NT2/D1 (cell line): ENCODE measurements around the gene MBD2.

Source experiments
- DNase-seq: peaks from one replicate; pipeline ENCODE4 v3.0.0-alpha.2; 2011; ENCODE audit warnings: low read depth, low spot score
- H3K27me3 ChIP-seq: 2 replicates; pipeline ENCODE4 v1.6.0; 2011; ENCODE audit warnings: mild to moderate bottlenecking; ENCODE audit not compliant: insufficient read length, insufficient read depth
- H3K36me3 ChIP-seq: 2 replicates; pipeline ENCODE4 v1.6.1; 2011; ENCODE audit warnings: mild to moderate bottlenecking, low read length, mixed read lengths; ENCODE audit not compliant: insufficient read depth, insufficient read length
- H3K4me1 ChIP-seq: 2 replicates; pipeline ENCODE4 v1.5.1; 2011; ENCODE audit not compliant: insufficient read depth, insufficient read length
- H3K4me3 ChIP-seq: 2 replicates; pipeline ENCODE4 v1.5.1; 2011; ENCODE audit warnings: low read depth; ENCODE audit not compliant: insufficient read length
- H3K9ac ChIP-seq: 2 replicates; pipeline ENCODE4 v1.6.0; 2011; ENCODE audit warnings: low read depth; ENCODE audit not compliant: insufficient read length
- H3K9me3 ChIP-seq: 2 replicates; pipeline ENCODE4 v1.5.1; 2011; ENCODE audit warnings: mild to moderate bottlenecking, low read length; ENCODE audit not compliant: insufficient read depth
- SUZ12 ChIP-seq: IDR thresholded peaks from 2 replicates; pipeline ENCODE4 v1.6.1; 2011; ENCODE audit not compliant: insufficient read length, insufficient read depth; ENCODE audit errors: extremely low read depth
- YY1 ChIP-seq: IDR thresholded peaks from 2 replicates; pipeline ENCODE4 v1.6.1; 2011; ENCODE audit not compliant: insufficient read length, insufficient read depth
- ZNF274 ChIP-seq: IDR thresholded peaks from 2 replicates; pipeline ENCODE4 v1.6.1; 2011; ENCODE audit warnings: mild to moderate bottlenecking, low read depth, low read length

The MBD2 gene

GRCh38 chr18:54241483-54241882, 17.0 kb upstream of the MBD2 start:
- no peak for DNase-seq
- H3K27me3 ChIP-seq: no peaks in the 10 kb centered on the region
- TF ChIP-seq ZNF274: no peak
- TF ChIP-seq SUZ12: no peak
- TF ChIP-seq YY1: no peak
- no peak overlapping the region for H3K4me3 ChIP-seq
- H3K4me1 ChIP-seq: no peaks in the 10 kb centered on the region
- H3K9me3 ChIP-seq: peaks cover 9% of the 10 kb centered on the region; the same call in 1 of the 2 replicates
- no peaks in the 10 kb centered on the region for H3K36me3 ChIP-seq
- no peak overlapping the region for H3K9ac ChIP-seq

DNA sequence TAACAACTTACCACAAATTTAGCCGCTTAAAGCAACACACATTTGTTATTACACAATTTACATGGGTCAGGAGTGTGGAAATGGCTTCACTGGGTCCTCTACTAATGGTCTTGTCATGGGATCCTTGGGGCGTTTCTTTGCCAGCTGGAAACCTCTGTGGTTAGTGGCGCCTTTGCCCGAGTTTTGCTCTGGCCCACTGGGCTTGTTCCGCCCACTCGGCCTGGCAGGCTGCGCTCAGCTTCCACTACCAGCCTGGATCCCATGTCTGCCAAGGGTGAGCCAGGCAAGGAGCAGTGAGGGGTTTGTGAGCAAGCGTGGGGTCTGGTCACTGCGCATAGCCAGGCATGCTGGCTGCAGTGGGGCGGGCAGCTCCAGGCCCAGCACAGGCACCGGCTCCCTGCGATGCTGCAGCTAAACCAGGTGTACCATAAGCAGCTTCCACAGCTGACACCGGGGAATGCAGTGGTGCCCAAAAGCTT, 16.2 kb upstream of the MBD2 start:
- Histone ChIP-seq H3K4me3 (no peak overlapping the region), H3K9ac (no peak overlapping the region), H3K4me1 (no peaks in the 10 kb centered on the region), H3K27me3 (no peaks in the 10 kb centered on the region), H3K9me3 (peaks cover 9% of the 10 kb centered on the region; the same call in 1 of the 2 replicates), H3K36me3 (no peaks in the 10 kb centered on the region)
- no peak for DNase-seq
- TF ChIP-seq YY1: no peak
- no peak for TF ChIP-seq SUZ12
- TF ChIP-seq ZNF274: no peak

DNA sequence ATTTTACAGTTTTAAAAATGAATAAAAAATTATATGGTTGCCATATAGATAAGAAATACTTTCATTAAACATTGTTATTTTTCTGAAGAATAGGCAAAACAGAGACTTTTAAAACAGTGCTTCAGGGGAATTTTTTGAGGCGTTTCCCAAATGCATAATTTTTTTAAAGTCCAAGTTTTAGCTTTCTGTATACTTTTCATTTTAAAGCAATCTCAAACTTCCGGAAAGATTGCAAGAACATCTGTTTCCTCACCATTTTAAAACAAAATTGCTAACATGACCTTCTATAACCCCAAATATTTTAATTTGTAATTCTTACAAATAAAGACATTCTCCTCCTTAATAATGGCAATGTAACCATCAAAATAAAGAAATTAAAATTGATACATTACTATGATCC, 15.1 kb upstream of the MBD2 start:
- H3K4me3 ChIP-seq: no peak overlapping the region
- H3K4me1 ChIP-seq: no peaks in the 10 kb centered on the region
- no peak overlapping the region for H3K9ac ChIP-seq
- TF ChIP-seq ZNF274 (no peak), SUZ12 (no peak), YY1 (no peak)
- H3K36me3 ChIP-seq: no peaks in the 10 kb centered on the region
- no peak for DNase-seq
- no peaks in the 10 kb centered on the region for H3K27me3 ChIP-seq
- peaks cover 9% of the 10 kb centered on the region; the same call in 1 of the 2 replicates for H3K9me3 ChIP-seq

DNA sequence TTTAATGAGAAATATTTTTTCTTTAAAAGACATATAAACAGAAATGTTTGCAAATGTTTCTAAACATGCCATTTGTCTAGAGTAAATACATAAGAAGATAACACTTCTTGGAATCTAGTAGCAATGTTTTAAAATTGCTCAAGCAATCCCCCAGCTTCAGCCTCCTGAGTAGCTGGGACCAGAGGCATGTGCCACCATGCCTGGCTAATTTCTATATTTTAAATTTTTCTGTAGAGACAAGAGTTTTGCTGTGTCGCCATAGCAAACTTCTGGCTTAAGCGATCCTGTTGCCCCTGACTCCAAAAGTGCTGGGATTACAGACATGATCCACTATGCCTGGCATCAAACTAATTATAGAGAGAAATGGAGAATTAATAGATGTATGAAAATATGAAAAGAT, 14.6 kb upstream of the MBD2 start:
- no peak overlapping the region for H3K9ac ChIP-seq
- no peak for DNase-seq
- H3K9me3 ChIP-seq: peaks cover 9% of the 10 kb centered on the region; the same call in 1 of the 2 replicates
- TF ChIP-seq ZNF274: no peak
- TF ChIP-seq YY1: no peak
- no peak for TF ChIP-seq SUZ12
- no peaks in the 10 kb centered on the region for H3K4me1 ChIP-seq
- H3K27me3 ChIP-seq: no peaks in the 10 kb centered on the region
- no peaks in the 10 kb centered on the region for H3K36me3 ChIP-seq
- H3K4me3 ChIP-seq: no peak overlapping the region

GRCh38 chr18:54238173-54238936, 13.9 kb upstream of the MBD2 start:
- Histone ChIP-seq H3K27me3 (no peaks in the 10 kb centered on the region), H3K4me3 (no peak overlapping the region), H3K9ac (no peak overlapping the region), H3K4me1 (no peaks in the 10 kb centered on the region), H3K9me3 (peaks cover 9% of the 10 kb centered on the region; the same call in 1 of the 2 replicates), H3K36me3 (no peaks in the 10 kb centered on the region)
- TF ChIP-seq SUZ12 (no peak), ZNF274 (no peak), YY1 (no peak)
- DNase-seq: no peak

GRCh38 chr18:54235871-54236270, 11.4 kb upstream of the MBD2 start:
- no peak for DNase-seq
- Histone ChIP-seq H3K27me3 (no peaks in the 10 kb centered on the region), H3K9ac (no peak overlapping the region), H3K9me3 (peaks cover 4% of the 10 kb centered on the region; the same call in 1 of the 2 replicates), H3K4me1 (no peaks in the 10 kb centered on the region), H3K4me3 (no peak overlapping the region), H3K36me3 (no peaks in the 10 kb centered on the region)
- TF ChIP-seq ZNF274 (no peak), YY1 (no peak), SUZ12 (no peak)

- Histone ChIP-seq H3K27me3 (no peaks in the 10 kb centered on the region), H3K36me3 (no peaks in the 10 kb centered on the region), H3K9ac (no peak overlapping the region), H3K9me3 (no peaks in the 10 kb centered on the region), H3K4me1 (no peaks in the 10 kb centered on the region), H3K4me3 (no peak overlapping the region)
- no peak for DNase-seq
- TF ChIP-seq SUZ12 (no peak), YY1 (no peak), ZNF274 (no peak)
Observed at GRCh38 chr18:54233747-54234146, 9.3 kb upstream of the MBD2 start.

GRCh38 chr18:54233228-54233625, 8.8 kb upstream of the MBD2 start:
- no peak overlapping the region for H3K4me3 ChIP-seq
- H3K4me1 ChIP-seq: no peaks in the 10 kb centered on the region
- TF ChIP-seq SUZ12: no peak
- TF ChIP-seq ZNF274: no peak
- TF ChIP-seq YY1: no peak
- no peaks in the 10 kb centered on the region for H3K27me3 ChIP-seq
- no peaks in the 10 kb centered on the region for H3K9me3 ChIP-seq
- no peaks in the 10 kb centered on the region for H3K36me3 ChIP-seq
- DNase-seq: no peak
- H3K9ac ChIP-seq: no peak overlapping the region
